K562 (cell line): ENCODE measurements around the gene LHX3. TPM values are rescaled to one million over a fixed set of nuclear protein-coding genes. Genes with fewer than 3 reads are reported as not detected.

ENCODE experiments used
- BCL6 ChIP-seq: fragments of 250-450 bp; sonication (Bioruptor Pico); IDR thresholded peaks from 2 replicates; pipeline ENCODE4 v1.4.0; 2020
- HMGN3 ChIP-seq: IDR thresholded peaks from 2 replicates; pipeline ENCODE4 v1.6.1; 2011; ENCODE audit warnings: borderline replicate concordance, low read depth, mild to moderate bottlenecking, mixed read lengths, low read length; ENCODE audit not compliant: insufficient read length; ENCODE audit errors: extremely low read depth
- ILF3 ChIP-seq: fragments of 450-650 bp; IDR thresholded peaks from 2 replicates; pipeline ENCODE4 v1.6.1; 2018; ENCODE audit warnings: antibody characterized with exemption, mild to moderate bottlenecking, moderate library complexity, borderline replicate concordance
- KLF10 ChIP-seq: fragments of 250-450 bp; sonication (Bioruptor Pico); IDR thresholded peaks from 2 replicates; pipeline ENCODE4 v1.6.1; 2021; ENCODE audit warnings: matching md5 sums
- NR1H2 ChIP-seq: sonication (generic); formaldehyde crosslinking; IDR thresholded peaks from 2 replicates; pipeline ENCODE4 v1.4.0; 2020; ENCODE audit warnings: mild to moderate bottlenecking, missing genetic modification reagents
- ZKSCAN3 ChIP-seq: fragments of 250-450 bp; sonication (Bioruptor Pico); IDR thresholded peaks from 2 replicates; pipeline ENCODE4 v1.4.0; 2020
- polyA plus RNA-seq, 8 experiments: library from polyadenylated mRNA; depleted of rRNA in 4 of 8; stranded (reverse) in 5 of 8; unstranded in 3 of 8; fragments of >200 nt; fragmentation: Nextera tagmentation in 2 of 8; fragmentation: Illumina TruSeq in 1 of 8; extraction: Ambion mirVana in 2 of 8; extraction: Trizol in 1 of 8; gene quantifications; 2 replicates each; pipeline versions ENCODE4 v1.2.1 to v1.2.3, GENCODE V29; 2011 to 2014; ENCODE audit warnings: inconsistent platforms in 1 of 8, missing spikeins in 1 of 8
- total RNA-seq, 7 experiments: library from RNA; depleted of rRNA in 6 of 7; stranded (reverse); fragments of >200 nt in 6 of 7; fragmentation: Illumina TruSeq in 2 of 7; extraction: Trizol in 2 of 7; gene quantifications; 2 replicates each; pipeline versions ENCODE4 v1.2.1 to v1.2.3, GENCODE V29; 2011 to 2021; ENCODE audit warnings: low replicate concordance in 1 of 7
- TF ChIP-seq, protein P1 (sequence below), 2 experiments: fragments of 450-650 bp in 1 of 2; sonication (generic) in 1 of 2; formaldehyde crosslinking in 1 of 2; IDR thresholded peaks; 2 replicates each; pipeline versions ENCODE4 v1.7.1 to v1.9.0; 2016 to 2022; ENCODE audit warnings: inconsistent platforms in 1 of 2, mild to moderate bottlenecking in 1 of 2, missing genetic modification reagents in 1 of 2
- TF ChIP-seq, protein P2 (sequence below): sonication (generic); formaldehyde crosslinking; IDR thresholded peaks from 2 replicates; pipeline ENCODE4 v1.8.1; 2023; ENCODE audit warnings: missing genetic modification reagents, mild to moderate bottlenecking, borderline replicate concordance
- TF ChIP-seq, protein P3 (sequence below): fragments of 250-450 bp; sonication (Bioruptor Pico); IDR thresholded peaks from 2 replicates; pipeline ENCODE4 v1.4.0; 2020; ENCODE audit warnings: mild to moderate bottlenecking, moderate library complexity, borderline replicate concordance

LHX3 gene
- total and polyA plus RNA-seq, 9 of the 15 experiments (the other 6 are each of a cell fraction or from before 2014, with no cell fraction given), result 0.09 TPM; not detected in 8

DNA sequence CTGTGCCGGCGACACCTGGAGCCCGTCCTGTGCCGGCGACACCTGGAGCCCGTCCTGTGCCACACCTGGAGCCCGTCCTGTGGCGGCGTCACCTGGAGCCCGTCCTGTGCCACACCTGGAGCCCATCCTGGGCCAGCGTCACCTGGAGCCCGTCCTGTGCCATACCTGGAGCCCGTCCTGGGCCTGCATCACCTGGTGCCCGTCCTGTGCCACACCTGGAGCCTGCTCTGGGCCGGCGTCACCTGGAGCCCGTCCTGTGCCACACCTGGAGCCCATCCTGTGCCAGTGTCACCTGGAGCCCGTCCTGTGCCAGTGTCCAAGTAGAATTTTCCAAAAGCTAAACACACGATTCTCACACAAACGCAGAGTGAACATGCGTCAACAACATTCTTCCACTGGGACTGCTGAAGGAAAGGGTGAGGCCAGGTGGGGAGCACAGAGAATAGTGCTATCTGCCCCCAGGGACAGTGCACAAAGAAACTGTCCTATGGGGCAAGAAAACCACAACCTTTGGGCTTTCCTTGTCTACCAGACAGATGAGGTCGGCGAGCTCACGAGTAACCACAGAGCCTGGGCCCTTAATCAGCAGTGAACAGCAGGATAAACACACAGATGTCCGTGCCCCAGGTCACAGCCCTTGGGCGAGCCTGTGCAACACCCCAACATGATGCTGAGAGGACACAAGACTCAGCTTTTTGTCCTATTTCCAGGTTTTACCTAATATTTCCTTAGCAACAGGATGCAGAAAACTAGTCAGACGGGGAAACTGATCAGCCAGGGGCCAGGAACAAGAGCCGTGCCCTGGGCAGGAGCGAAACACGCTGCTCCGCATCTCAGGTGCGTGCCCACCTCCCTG is 32.8 kb upstream of the LHX3 start (continued):
- TF ChIP-seq, protein P1, sequence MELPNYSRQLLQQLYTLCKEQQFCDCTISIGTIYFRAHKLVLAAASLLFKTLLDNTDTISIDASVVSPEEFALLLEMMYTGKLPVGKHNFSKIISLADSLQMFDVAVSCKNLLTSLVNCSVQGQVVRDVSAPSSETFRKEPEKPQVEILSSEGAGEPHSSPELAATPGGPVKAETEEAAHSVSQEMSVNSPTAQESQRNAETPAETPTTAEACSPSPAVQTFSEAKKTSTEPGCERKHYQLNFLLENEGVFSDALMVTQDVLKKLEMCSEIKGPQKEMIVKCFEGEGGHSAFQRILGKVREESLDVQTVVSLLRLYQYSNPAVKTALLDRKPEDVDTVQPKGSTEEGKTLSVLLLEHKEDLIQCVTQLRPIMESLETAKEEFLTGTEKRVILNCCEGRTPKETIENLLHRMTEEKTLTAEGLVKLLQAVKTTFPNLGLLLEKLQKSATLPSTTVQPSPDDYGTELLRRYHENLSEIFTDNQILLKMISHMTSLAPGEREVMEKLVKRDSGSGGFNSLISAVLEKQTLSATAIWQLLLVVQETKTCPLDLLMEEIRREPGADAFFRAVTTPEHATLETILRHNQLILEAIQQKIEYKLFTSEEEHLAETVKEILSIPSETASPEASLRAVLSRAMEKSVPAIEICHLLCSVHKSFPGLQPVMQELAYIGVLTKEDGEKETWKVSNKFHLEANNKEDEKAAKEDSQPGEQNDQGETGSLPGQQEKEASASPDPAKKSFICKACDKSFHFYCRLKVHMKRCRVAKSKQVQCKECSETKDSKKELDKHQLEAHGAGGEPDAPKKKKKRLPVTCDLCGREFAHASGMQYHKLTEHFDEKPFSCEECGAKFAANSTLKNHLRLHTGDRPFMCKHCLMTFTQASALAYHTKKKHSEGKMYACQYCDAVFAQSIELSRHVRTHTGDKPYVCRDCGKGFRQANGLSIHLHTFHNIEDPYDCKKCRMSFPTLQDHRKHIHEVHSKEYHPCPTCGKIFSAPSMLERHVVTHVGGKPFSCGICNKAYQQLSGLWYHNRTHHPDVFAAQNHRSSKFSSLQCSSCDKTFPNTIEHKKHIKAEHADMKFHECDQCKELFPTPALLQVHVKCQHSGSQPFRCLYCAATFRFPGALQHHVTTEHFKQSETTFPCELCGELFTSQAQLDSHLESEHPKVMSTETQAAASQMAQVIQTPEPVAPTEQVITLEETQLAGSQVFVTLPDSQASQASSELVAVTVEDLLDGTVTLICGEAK (IDR thresholded peaks at IDR 0.05), result no peak
- TF ChIP-seq, protein P1 (CRISPR knock-in tag; IDR thresholded peaks at IDR 0.05), result no peak
- TF ChIP-seq, protein P2, sequence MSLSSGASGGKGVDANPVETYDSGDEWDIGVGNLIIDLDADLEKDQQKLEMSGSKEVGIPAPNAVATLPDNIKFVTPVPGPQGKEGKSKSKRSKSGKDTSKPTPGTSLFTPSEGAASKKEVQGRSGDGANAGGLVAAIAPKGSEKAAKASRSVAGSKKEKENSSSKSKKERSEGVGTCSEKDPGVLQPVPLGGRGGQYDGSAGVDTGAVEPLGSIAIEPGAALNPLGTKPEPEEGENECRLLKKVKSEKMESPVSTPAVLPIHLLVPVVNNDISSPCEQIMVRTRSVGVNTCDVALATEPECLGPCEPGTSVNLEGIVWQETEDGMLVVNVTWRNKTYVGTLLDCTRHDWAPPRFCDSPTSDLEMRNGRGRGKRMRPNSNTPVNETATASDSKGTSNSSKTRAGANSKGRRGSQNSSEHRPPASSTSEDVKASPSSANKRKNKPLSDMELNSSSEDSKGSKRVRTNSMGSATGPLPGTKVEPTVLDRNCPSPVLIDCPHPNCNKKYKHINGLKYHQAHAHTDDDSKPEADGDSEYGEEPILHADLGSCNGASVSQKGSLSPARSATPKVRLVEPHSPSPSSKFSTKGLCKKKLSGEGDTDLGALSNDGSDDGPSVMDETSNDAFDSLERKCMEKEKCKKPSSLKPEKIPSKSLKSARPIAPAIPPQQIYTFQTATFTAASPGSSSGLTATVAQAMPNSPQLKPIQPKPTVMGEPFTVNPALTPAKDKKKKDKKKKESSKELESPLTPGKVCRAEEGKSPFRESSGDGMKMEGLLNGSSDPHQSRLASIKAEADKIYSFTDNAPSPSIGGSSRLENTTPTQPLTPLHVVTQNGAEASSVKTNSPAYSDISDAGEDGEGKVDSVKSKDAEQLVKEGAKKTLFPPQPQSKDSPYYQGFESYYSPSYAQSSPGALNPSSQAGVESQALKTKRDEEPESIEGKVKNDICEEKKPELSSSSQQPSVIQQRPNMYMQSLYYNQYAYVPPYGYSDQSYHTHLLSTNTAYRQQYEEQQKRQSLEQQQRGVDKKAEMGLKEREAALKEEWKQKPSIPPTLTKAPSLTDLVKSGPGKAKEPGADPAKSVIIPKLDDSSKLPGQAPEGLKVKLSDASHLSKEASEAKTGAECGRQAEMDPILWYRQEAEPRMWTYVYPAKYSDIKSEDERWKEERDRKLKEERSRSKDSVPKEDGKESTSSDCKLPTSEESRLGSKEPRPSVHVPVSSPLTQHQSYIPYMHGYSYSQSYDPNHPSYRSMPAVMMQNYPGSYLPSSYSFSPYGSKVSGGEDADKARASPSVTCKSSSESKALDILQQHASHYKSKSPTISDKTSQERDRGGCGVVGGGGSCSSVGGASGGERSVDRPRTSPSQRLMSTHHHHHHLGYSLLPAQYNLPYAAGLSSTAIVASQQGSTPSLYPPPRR (CRISPR knock-in tag), result peak; percentile 79; the same call in 1 of the 2 replicates
- TF ChIP-seq ZKSCAN3 (CRISPR knock-in tag) (no peak), BCL6 (CRISPR knock-in tag) (no peak), HMGN3 (peak; percentile 33), ILF3 (no peak), KLF10 (CRISPR knock-in tag) (no peak), NR1H2 (no peak)
- TF ChIP-seq, protein P3, sequence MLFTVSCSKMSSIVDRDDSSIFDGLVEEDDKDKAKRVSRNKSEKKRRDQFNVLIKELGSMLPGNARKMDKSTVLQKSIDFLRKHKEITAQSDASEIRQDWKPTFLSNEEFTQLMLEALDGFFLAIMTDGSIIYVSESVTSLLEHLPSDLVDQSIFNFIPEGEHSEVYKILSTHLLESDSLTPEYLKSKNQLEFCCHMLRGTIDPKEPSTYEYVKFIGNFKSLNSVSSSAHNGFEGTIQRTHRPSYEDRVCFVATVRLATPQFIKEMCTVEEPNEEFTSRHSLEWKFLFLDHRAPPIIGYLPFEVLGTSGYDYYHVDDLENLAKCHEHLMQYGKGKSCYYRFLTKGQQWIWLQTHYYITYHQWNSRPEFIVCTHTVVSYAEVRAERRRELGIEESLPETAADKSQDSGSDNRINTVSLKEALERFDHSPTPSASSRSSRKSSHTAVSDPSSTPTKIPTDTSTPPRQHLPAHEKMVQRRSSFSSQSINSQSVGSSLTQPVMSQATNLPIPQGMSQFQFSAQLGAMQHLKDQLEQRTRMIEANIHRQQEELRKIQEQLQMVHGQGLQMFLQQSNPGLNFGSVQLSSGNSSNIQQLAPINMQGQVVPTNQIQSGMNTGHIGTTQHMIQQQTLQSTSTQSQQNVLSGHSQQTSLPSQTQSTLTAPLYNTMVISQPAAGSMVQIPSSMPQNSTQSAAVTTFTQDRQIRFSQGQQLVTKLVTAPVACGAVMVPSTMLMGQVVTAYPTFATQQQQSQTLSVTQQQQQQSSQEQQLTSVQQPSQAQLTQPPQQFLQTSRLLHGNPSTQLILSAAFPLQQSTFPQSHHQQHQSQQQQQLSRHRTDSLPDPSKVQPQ (CRISPR knock-in tag), result no peak
